Keratinocyte (primary cell): ENCODE data around the gene KCNK18. TPM values are rescaled to one million over a fixed set of nuclear protein-coding genes. Genes with fewer than 3 reads are reported as not detected.

Experiments used
- DNase-seq: peaks from one replicate; pipeline ENCODE4 v3.0.0-alpha.2; 2011; ENCODE audit warnings: low read depth, missing footprints, low spot score
- FAIRE-seq: peaks from 2 replicates; lab custom pipeline; 2011; peaks lifted over from hg19 to GRCh38; lab: Jason Lieb, UNC
- H2AFZ ChIP-seq: 2 replicates; pipeline ENCODE4 v1.6.0; 2012; ENCODE audit warnings: low read length, control low read depth, inconsistent platforms; ENCODE audit not compliant: control insufficient read depth
- H3K27ac ChIP-seq: 2 replicates; pipeline ENCODE4 v1.5.1; 2011; ENCODE audit warnings: low read length; ENCODE audit not compliant: control insufficient read depth, insufficient read depth
- H3K27me3 ChIP-seq: 3 replicates; pipeline ENCODE4 v1.6.0; 2011; ENCODE audit warnings: low read length; ENCODE audit not compliant: control insufficient read depth, insufficient read depth; ENCODE audit errors: extremely low read depth
- H3K36me3 ChIP-seq, 2 experiments: 2 replicates in 1 of 2; 3 replicates in 1 of 2; pipeline ENCODE4 v1.5.1; 2011; ENCODE audit warnings: low read length in 2 of 2, mild to moderate bottlenecking in 1 of 2; ENCODE audit not compliant: control insufficient read depth in 2 of 2, insufficient read depth in 2 of 2; ENCODE audit errors: extremely low read depth in 1 of 2
- H3K4me1 ChIP-seq: 3 replicates; pipeline ENCODE4 v1.5.1; 2011; ENCODE audit warnings: low read length; ENCODE audit not compliant: control insufficient read depth, insufficient read depth; ENCODE audit errors: extremely low read depth
- H3K4me2 ChIP-seq: 3 replicates; pipeline ENCODE4 v1.6.0; 2011; ENCODE audit warnings: low read depth, low read length; ENCODE audit not compliant: control insufficient read depth, insufficient read depth; ENCODE audit errors: extremely low read depth
- H3K4me3 ChIP-seq, 3 experiments: fragments of 200-600 bp in 1 of 3; sonication (generic) in 1 of 3; 2 replicates in 2 of 3; 3 replicates in 1 of 3; pipeline ENCODE4 v1.5.1; 2011 to 2016; ENCODE audit warnings: low read length in 3 of 3, mild to moderate bottlenecking in 3 of 3, control low read depth in 2 of 3, inconsistent platforms in 1 of 3, low read depth in 1 of 3, mixed read lengths in 1 of 3, mixed run types in 1 of 3, moderate library complexity in 1 of 3; ENCODE audit not compliant: control insufficient read depth in 2 of 3, insufficient read depth in 2 of 3; ENCODE audit errors: extremely low read depth in 1 of 3
- H3K79me2 ChIP-seq: 2 replicates; pipeline ENCODE4 v1.6.0; 2012; ENCODE audit warnings: low read length; ENCODE audit not compliant: control insufficient read depth, insufficient read depth
- H3K9ac ChIP-seq: 3 replicates; pipeline ENCODE4 v1.6.0; 2011; ENCODE audit warnings: low read length; ENCODE audit not compliant: control insufficient read depth, insufficient read depth; ENCODE audit errors: extremely low read depth
- H3K9me1 ChIP-seq: 3 replicates; pipeline ENCODE4 v1.6.0; 2011; ENCODE audit warnings: low read length; ENCODE audit not compliant: control insufficient read depth, insufficient read depth; ENCODE audit errors: extremely low read depth
- H3K9me3 ChIP-seq: 2 replicates; pipeline ENCODE4 v1.5.1; 2012; ENCODE audit warnings: low read depth, low read length; ENCODE audit not compliant: control insufficient read depth
- H4K20me1 ChIP-seq: 3 replicates; pipeline ENCODE4 v1.6.0; 2011; ENCODE audit warnings: low read length; ENCODE audit not compliant: control insufficient read depth, insufficient read depth; ENCODE audit errors: extremely low read depth
- CTCF ChIP-seq, 3 experiments: IDR thresholded peaks in 1 of 3; conservative IDR thresholded peaks in 1 of 3; optimal IDR thresholded peaks in 1 of 3; 2 replicates in 2 of 3; 3 replicates in 1 of 3; pipeline versions ENCODE3 to v1.5.1; 2011; ENCODE audit warnings: low read length in 3 of 3, mild to moderate bottlenecking in 3 of 3, moderate library complexity in 2 of 3, control low read depth in 1 of 3, inconsistent platforms in 1 of 3; ENCODE audit not compliant: insufficient read depth in 2 of 3; ENCODE audit errors: extremely low read depth in 1 of 3
- EZH2 ChIP-seq: IDR thresholded peaks from one replicate; pipeline ENCODE4 v1.6.1; 2012; ENCODE audit warnings: inconsistent platforms, mild to moderate bottlenecking, low read length, moderate library complexity
- dilution Hi-C: fragments of 300-500 bp; cut with MboI; formaldehyde crosslinking; loops from one replicate; pipeline ENCODE4 v1.7.0; 2020; ENCODE audit warnings: low sequenced_read_pairs; ENCODE audit not compliant: extremely low pct_ligation_motif_present
- polyA plus RNA-seq, 5 experiments: library from polyadenylated mRNA; depleted of rRNA in 3 of 5; stranded (reverse) in 3 of 5; stranded (forward) in 1 of 5; unstranded in 1 of 5; fragments of >200 nt; gene quantifications; 1 replicate in 1 of 5; 2 replicates in 3 of 5; 3 replicates in 1 of 5; pipeline versions ENCODE4 v1.2.1 to v1.2.3, GENCODE V29; 2011 to 2012; ENCODE audit warnings: missing spikeins in 2 of 5, low read depth in 1 of 5, low replicate concordance in 1 of 5

The KCNK18 gene
- polyA plus RNA-seq, 1 donor (not counting 4 experiments of a cell fraction or from before 2014, with no cell fraction given), result not detected

GRCh38 chr10:117222976-117223692 is 25.8 kb downstream of the KCNK18 start:
- no peak overlapping the region for H3K4me2 ChIP-seq

GRCh38 chr10:117223693-117224430 is 26.6 kb downstream of the KCNK18 start:
- TF ChIP-seq EZH2 (no peak), CTCF (optimal IDR thresholded peaks at IDR 0.05 in 1 of 3, IDR thresholded peaks at IDR 0.05 in 1 of 3, conservative IDR thresholded peaks at IDR 0.05 in 1 of 3; ENCODE audit: extremely low read depth in 1 of 3, insufficient read depth in 2 of 3, low read length in 3 of 3) (no peak)
- Histone ChIP-seq H3K4me1 (no peaks in the 10 kb centered on the region), H3K79me2 (no peaks in the 10 kb centered on the region), H3K27me3 (peaks cover 3% of the 10 kb centered on the region), H2AFZ (no peak overlapping the region), H3K4me2 (no peak overlapping the region), H3K9ac (no peak overlapping the region), H3K4me3 (no peak overlapping the region), H3K9me1 (no peaks in the 10 kb centered on the region), H3K9me3 (no peaks in the 10 kb centered on the region), H4K20me1 (no peaks in the 10 kb centered on the region), H3K27ac (no peak overlapping the region), H3K36me3 (no peaks in the 10 kb centered on the region)
- FAIRE-seq (no peak), DNase-seq (no peak)
- dilution Hi-C loops, result no loop called here

More at GRCh38 chr10:117222976-117223692, 25.8 kb downstream of the KCNK18 start:
- H3K27me3 ChIP-seq, result peaks cover 1% of the 10 kb centered on the region
- H3K4me3 ChIP-seq, result no peak overlapping the region
- no peak for FAIRE-seq
- no peaks in the 10 kb centered on the region for H4K20me1 ChIP-seq
- no peak overlapping the region for H3K9ac ChIP-seq
- no peaks in the 10 kb centered on the region for H3K36me3 ChIP-seq
- TF ChIP-seq EZH2 (no peak), CTCF (optimal IDR thresholded peaks at IDR 0.05 in 1 of 3, IDR thresholded peaks at IDR 0.05 in 1 of 3, conservative IDR thresholded peaks at IDR 0.05 in 1 of 3; ENCODE audit: extremely low read depth in 1 of 3, insufficient read depth in 2 of 3, low read length in 3 of 3) (no peak)
- no peaks in the 10 kb centered on the region for H3K9me3 ChIP-seq
- no peaks in the 10 kb centered on the region for H3K4me1 ChIP-seq
- dilution Hi-C loops, result no loop called here
- H3K27ac ChIP-seq, result no peak overlapping the region
- no peak overlapping the region for H2AFZ ChIP-seq
- DNase-seq, result no peak
- H3K9me1 ChIP-seq, result no peaks in the 10 kb centered on the region
- no peaks in the 10 kb centered on the region for H3K79me2 ChIP-seq
